Hematopoietic multipotent progenitor cell treated with erythropoietin and hydrocortisone succinate and interleukin-3 and kit ligand, for 4 days (in vitro differentiated cells): ENCODE results near the gene ATP11B.

Experiments
- DNase-seq: peaks from one replicate; pipeline ENCODE4 v3.0.0-alpha.2; 2015

The ATP11B gene

GRCh38 chr3:182914341-182914740 lies 121.0 kb downstream of the ATP11B start:
- DNase-seq, result no peak

- DNase-seq, result no peak
Measured at GRCh38 chr3:182917134-182917533, 123.8 kb downstream of the ATP11B start.

- no peak for DNase-seq
Measured at GRCh38 chr3:182919866-182920357, 126.6 kb downstream of the ATP11B start.

- peak; percentile 96 for DNase-seq
Measured at GRCh38 chr3:182920515-182921084, 127.3 kb downstream of the ATP11B start.

- peak; percentile 58 for DNase-seq
Measured at GRCh38 chr3:182921665-182922355, 128.5 kb downstream of the ATP11B start.

GRCh38 chr3:182925330-182925943 lies 132.1 kb downstream of the ATP11B start:
- no peak for DNase-seq

- DNase-seq, result no peak
Measured at GRCh38 chr3:182925944-182926337, 132.6 kb downstream of the ATP11B start.

GRCh38 chr3:182935803-182936202 lies 142.5 kb downstream of the ATP11B start:
- no peak for DNase-seq

- no peak for DNase-seq
Measured at GRCh38 chr3:182936239-182936917, 143.1 kb downstream of the ATP11B start.

GRCh38 chr3:182936918-182937285 lies 143.6 kb downstream of the ATP11B start:
- no peak for DNase-seq

GRCh38 chr3:182937293-182938051 lies 144.2 kb downstream of the ATP11B start:
- peak; percentile 93 for DNase-seq

- no peak for DNase-seq
Measured at GRCh38 chr3:182940266-182940808, 147.0 kb downstream of the ATP11B start.

- DNase-seq, result no peak
Measured at GRCh38 chr3:182941719-182942118, 148.4 kb downstream of the ATP11B start.

GRCh38 chr3:182947888-182948287 lies 154.6 kb downstream of the ATP11B start:
- DNase-seq, result peak; percentile 75

GRCh38 chr3:182948305-182948704 lies 155.0 kb downstream of the ATP11B start:
- peak; percentile 84 for DNase-seq

GRCh38 chr3:182949688-182950087 lies 156.4 kb downstream of the ATP11B start:
- no peak for DNase-seq

GRCh38 chr3:182954553-182955235 lies 161.4 kb downstream of the ATP11B start:
- DNase-seq, result no peak

- DNase-seq, result peak; percentile 73
Measured at GRCh38 chr3:182957226-182957625, 163.9 kb downstream of the ATP11B start.

- no peak for DNase-seq
Measured at GRCh38 chr3:182957676-182958266, 164.5 kb downstream of the ATP11B start.

- DNase-seq, result peak; percentile 46
Measured at GRCh38 chr3:182959474-182960350, 166.4 kb downstream of the ATP11B start.
